HG03565 (cell line): ENCODE measurements around the gene LRMDA.

Experiments used
- ATAC-seq: cut with Tn5 transposase; IDR thresholded peaks from one replicate; pipeline ENCODE4 v1.9.1; 2021; ENCODE audit warnings: mild to moderate bottlenecking, moderate library complexity; ENCODE audit not compliant: unreplicated experiment

The LRMDA gene

DNA sequence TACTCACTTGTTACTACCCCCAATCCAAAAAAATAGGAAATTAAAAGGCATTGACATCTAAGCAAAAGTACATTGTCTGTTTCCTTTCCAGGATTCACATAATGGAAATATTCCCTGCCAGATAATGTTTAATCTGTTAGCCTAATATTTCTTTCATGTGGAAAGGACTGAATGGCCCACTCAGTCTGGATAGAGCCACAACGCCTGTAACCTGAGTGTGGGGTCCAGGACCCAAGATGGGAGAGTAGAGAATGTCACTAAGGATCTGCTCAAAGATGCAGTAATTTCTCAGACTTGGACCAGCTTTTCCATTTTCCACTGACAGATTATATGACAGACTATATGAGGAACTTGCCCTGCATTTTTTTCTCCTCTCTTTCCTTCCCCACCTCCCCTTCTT, 1117.3 kb downstream of the LRMDA start:
- ATAC-seq: no peak

DNA sequence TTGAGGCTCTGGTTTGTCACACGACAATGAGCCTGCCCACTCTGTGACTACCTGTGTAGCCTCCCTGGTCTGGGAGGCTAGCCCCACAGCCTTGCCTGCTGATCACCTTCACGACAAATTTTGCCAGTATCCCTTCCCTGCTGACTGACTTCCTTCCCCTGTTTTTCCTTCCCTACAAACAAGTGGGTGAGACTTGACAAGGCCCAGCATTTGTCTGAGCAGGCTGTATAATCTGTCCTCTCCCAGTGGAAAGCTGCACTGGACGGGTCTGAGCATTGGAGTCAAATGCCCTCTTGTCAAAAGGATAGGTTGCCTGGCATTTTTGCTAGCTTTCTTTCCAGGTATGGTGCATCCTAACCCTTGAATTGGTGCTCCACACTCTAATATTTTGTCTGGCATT, 1117.7 kb downstream of the LRMDA start:
- ATAC-seq: no peak

DNA sequence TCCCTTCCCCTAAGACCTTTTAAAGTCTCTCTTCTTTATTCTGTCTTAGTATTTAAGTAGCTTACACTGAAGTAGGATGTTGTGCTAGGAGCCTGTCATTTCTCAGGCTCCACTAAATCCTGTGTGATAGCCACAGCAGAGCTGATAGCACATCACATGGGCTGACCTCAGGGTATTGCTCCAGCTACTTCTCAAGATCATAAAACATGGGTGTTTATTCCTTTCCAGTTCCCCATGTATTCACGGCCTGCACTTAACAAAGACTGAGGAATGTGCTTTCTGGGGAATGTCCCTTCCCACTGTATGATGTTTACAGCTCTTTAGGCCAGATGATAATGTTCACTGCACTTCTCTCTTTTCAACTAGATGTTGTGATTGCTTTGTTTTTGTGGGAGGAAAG, 1119.4 kb downstream of the LRMDA start:
- ATAC-seq: no peak

DNA sequence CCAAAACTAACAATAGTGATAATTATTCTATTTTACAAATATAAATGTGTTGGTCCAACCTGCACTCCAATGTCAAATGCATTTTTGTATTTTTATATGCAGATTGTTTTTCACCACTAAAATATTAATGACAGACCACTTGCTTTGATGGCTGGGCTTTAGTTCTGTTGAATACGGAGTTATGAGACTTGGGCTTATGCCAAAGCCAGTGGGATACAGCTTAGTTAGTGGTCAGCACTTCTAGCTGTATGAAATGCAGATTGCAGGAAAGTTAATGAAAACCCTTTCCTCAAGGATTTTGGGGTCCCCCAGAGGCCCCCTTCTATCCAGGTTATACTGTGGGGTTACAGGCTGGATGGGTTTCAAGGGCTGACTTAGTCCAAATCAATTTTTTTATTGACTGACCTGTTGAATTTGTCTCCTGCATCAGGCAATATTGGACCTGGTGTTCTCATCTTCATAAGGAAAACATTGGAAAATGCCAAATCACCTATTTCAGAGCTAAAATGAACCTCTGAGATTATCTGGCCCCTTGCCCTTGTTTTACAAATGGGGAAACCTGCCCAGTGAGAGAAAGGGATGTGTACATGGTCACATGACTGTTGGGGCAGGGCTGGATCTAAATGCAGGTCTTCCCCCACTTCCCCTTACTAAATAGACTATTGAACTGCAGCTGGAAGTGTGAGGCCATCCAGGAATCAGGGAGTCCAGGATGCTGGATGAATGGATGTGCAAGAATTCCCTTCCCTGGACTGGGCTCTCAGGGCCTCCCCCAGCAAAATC, 1120.9 kb downstream of the LRMDA start:
- ATAC-seq: no peak

DNA sequence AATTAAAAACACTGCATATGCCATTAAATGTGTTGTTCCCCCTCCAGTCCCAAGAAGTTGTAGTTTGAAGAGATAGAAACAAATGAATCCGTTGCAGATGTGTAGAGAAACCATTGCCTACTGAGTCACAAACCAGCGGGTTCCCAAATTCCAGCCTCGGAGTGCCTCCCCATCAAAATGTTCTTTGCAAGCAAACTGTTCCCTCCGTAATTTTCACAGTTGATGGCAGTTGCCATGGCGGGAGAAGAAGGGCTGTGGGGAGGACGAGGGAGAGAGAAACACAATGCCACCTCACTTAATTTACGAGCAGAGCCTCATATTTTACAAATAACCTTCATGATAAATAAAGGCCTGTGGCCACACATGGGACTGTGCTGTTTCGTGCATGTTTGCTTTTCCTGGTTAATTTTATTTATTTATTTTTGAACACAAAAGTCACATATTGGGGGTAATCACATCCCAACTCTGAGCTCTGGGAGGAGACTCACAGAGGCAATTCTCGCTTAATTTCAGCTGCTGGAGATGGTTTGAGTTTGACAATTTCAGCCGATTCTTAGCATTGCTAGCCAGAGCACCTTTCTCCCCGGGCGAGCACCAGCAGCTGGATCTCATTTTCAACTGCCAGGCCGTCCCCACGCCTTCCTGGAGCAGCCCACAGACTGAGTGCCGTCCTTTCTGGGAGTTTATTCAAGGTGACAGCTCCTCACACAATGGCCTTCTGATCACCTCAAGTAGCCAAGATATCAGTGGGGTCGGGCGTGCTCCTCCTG, 1122.0 kb downstream of the LRMDA start:
- no peak for ATAC-seq

DNA sequence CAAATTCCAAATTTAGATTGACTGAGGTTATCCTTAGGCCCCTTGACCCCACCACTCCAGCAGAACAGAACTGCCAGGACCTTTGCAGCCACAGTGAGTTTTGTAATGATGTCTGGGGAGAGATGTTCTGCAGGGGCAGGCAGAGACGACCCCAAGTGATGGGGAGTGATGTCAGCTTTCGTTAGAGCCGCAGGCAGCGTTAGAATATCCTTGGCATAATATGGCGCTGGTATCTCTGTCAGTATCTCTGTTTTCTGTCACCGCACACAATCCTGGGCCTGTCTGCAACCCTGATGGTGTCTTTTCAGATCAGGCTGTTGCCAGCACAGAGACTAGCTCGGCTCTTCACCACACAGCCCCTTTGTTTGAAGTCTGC, 1122.6 kb downstream of the LRMDA start:
- ATAC-seq: no peak

DNA sequence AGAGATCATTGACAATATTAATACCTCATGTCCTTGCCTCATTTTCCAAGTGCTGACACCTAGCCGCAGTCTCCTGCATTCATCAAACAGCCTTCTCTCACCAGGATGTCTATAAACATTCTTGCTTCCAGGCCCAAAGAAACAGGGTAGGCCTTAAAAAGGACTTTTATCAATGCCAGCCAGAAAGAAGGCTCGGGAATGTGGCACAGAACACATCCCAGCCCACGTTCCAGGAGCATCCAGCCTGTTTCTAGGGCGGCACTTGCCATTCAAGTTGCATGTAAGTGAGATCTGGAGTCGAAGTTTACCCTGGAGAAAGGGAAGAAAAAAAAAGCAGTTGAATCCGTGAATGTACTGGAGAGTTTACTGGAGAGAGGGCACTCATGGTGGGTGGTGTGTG, 1123.1 kb downstream of the LRMDA start:
- no peak for ATAC-seq

DNA sequence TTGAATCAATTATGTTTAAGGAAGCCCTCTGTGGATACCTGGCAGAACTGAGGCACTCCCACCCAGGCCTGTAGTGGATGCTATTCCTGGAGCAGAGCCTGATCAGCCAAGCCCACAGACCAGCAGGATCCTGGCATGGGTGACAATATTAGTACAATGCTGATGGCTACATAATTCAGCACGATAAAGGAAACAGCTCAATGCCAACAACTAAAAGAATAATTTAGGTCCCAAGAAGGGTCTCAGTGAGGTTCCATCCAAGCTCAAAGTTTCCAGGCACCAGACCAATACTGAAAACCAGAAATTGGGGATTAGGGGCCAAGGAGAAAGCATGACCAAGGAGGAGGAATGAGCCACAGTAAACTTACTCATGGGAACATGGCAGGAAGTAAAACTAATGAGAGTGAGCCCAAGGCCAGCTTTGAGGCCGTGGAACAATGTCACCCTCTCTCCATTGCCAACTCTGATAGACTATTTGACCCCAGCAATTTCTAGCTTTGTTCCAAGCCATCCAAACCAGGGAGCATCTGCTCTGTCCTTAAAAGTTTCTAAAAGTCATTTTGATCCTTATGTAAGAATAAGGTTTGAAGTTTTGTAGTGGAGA, 1123.7 kb downstream of the LRMDA start:
- no peak for ATAC-seq

DNA sequence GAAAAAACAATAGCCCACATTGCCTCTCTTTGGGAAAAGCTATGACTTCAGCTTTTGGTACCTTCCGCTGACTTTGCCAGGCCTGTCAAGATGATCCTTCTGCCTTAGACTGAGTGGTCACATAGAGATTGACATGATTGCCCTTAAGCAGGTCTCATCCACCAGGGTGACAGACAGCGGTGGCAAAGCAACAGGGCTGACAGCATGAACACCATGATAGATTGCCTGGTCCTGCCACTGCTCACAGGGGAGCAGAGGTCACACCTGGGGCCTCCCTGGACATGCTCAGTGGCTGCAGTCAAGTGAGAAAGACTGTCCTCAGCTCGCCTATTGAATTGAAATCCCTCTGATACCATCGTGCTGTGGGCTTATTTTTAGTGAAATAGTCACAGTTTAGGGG, 1125.9 kb downstream of the LRMDA start:
- no peak for ATAC-seq

DNA sequence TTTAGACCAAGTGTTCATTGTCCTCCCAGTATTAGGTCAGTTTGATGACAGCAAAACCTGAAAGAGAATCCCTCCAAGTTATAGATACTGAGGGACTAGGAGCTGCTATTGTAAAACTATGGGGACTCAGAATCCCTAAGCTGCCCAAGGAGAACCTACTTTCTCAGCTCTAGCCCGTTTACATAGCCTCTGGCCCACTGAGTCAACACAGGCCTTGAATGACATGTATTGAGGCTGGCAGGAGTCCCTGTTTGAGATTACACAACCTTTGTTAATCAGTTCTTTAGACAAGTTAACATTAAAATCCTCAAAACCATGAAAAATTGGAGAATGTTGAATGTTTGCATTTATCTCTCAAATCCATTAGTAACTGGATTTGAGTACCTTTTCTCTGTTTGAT, 1127.2 kb downstream of the LRMDA start:
- no peak for ATAC-seq

DNA sequence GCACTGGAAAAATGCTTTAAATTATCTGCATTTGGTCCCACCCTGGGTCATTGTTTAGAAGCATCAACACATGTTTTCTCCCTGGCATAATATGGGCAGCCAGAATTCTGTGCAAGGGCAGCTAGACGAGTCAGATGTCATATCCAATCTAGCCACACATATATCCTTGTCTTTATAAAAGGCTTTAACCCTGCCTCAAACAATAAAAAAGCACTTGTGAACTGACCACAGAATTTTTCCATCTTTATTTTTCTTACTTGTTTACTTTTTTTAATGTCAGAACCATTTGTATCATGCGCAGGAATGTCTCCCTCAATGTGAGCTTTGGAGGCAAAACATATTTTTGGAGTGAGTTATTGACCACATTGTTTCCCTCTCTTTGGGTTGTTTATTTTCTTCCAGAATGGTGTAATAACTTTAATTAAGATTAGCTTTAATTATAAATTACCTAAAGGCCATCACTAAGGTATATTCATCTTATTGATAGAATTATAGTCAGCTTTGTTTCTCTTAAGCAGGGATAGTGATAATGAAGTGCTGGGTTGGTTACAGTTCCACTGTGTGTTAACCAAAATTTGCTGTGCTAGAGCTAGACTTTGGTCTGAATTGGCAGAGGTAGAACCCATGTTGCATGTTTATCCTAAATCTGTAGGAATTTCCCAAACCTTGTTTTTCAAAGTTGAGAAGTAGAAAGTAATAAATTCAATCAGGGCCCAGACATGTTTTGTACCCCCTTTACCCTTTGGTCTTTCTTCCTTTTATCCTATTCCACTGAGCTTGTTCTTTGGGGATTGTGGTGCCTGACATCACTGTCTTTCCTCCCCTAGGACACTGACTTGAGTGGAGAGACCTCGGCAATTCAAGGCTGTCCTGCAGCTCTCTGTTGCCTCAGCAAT, 1127.8 kb downstream of the LRMDA start:
- ATAC-seq: no peak

DNA sequence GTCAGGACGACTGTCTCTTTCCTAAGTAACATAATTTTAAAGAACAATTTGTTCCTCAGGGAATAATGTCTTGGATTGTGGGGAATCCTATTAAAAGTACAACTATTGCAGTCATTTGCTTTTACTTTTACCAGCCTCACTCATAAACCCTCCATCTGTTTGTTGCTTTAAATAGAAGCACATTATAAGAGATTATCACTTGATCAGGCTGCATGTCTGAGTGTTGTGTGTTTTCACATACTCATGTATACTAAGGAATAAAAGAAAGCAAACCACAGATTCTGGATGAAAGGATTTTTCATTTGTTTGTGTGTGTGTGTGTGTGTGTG, 1128.4 kb downstream of the LRMDA start:
- no peak for ATAC-seq

DNA sequence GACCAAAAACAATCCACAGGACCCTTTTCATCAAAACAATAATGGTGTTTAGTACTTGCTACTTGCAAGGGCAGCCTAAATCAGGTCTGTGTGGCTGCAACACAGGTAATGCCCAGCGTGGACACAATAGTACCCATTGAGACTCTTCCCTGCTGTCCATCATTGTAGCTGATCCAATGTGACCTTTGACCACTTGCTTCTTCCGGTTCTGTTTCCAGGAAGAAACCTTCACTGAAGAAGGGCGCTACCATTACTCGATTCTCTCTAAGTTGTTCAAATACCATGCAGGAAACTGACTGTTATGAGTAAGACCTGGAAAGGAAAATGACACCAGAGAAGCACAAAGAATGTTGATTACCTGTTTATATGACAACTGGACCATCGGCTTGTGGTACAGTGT, 1128.9 kb downstream of the LRMDA start:
- ATAC-seq: no peak

DNA sequence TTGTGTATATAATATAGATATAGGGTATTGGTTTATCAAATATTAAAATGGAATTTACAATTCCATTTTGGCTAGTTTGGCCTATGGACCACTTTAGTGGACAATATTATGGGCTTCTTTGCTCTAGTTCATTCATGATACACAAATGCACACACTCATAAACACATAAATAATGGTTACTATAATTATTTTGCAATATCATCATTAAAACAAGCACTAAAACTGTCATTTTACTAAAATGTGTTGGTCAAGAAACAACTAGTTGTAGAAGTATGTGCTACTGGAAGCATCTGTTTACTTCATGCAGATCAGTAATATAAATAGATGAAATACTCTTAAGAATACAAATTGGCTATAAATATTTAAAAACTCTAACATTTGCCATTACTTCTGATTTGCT, 1131.9 kb downstream of the LRMDA start:
- ATAC-seq: no peak

DNA sequence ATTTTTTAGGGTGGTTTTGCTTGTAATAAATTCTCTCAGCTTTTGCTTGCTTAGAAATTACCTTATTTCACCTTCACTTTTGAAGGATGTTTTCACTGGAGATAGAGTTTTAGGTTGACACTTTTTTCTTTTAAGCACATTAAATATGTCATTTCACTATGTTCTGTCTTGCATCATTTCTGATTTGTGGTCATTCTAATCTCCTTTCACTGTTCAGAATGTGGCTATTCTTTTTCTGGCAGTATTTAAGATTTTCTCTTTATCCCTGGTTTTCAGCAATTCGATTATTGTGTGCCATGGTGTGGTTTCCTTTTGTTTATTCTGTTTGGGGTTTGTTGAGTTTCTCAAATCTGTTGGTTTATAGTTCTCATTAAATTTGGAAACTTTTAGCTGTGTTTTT, 1140.6 kb downstream of the LRMDA start:
- ATAC-seq: no peak

DNA sequence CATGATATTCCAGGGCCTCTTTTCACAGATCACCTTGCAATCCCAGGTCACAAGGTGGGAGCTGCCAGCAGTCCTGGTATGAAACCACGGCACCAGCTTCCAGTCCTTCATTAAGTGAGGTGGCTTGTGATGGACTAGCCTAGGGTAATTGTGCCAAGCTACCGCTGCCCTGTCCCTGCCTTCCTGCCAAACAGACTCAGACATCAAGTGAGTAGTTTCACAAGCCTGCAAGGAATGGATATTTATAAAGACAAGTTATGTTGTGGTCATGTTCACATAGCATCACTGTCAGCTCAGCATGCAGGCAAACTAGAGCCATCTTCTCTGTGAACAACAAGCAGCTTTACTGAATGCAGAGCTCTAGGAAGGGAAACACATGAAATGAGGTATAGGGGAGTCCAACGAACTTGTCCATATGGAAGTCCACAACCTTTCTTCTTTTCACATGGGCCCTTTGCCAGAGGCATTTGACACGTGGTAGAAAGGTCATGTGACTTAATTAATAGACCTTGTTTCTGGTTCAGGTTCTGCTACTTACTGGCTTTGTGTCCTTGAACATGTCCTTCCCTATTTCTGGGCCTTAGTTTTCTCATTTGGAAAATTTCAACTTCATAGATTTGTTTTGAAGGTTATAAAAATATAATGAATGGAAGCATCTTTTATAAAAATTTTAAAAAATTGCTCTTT, 1145.0 kb downstream of the LRMDA start:
- ATAC-seq: no peak

DNA sequence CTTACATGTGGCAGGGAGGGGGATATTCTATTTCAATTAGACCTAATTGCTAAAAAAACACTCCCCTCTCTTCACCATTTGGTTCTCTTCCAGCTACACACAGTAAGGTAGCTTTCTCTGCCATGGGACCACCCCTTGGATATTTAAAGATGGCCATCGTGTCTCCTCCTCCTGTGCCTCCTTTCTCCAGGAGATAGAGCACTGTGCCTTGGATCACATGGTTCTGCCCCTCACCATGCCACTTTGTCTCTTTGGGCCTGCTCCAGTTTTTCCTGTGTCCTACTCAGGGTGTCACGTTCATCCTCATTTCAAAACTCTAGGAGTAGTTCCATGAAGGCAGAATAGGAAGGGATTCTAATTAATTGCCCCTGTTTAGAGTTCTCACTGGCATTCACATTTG, 1146.0 kb downstream of the LRMDA start:
- ATAC-seq: no peak

DNA sequence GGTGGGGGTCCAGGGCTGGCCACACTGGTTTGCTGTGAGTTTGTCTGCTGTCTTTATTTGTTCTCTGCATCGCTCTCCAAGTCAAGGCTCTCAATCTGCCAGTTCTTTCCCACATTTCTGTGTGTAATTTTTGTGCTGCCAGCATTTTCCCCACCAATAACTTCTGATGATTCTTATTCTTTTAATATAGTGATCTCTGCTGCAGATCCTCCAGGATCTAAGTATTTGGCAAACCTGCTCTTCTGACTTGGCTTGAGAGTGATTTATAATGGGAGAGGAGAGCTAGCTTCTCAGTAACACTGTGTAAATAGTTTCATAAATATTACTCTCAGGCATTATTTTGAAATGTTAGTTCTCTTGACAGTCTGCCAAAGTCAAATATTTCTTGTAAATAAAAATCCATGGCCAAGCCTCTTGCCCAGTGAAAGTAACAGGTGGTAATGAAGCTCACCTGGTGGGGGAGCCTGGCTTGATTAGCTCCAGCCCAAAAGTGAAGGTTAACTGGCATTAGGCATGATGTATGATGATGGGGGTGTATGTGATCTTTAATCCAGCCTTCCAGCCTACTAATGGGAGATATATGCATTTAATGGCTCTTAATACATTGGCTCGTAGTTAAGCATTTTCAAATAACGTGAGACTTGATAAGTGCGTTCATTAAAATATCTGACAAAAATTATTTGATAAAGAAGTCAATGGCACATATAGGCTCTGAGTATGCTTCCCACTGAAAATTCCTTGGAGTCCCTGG, 1150.3 kb downstream of the LRMDA start:
- no peak for ATAC-seq

DNA sequence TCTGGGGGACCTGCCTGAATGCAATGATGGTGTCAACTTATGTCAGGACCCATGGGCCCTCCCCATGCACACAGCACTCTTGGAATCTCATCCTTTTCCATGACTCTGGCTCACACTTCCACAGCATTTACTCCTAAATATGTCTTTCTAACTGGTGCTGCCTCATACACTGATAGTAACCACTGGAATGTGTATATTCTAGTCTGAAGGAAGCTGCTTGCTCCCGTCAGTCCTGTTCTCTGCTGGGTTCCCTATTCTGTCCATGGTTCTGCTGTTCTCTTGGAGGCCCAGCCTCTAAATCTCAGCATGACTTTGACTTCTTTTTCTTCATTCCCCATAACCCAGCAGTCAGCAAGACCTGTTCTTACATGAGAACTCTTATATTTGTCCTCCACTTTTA, 1151.1 kb downstream of the LRMDA start:
- ATAC-seq: no peak

DNA sequence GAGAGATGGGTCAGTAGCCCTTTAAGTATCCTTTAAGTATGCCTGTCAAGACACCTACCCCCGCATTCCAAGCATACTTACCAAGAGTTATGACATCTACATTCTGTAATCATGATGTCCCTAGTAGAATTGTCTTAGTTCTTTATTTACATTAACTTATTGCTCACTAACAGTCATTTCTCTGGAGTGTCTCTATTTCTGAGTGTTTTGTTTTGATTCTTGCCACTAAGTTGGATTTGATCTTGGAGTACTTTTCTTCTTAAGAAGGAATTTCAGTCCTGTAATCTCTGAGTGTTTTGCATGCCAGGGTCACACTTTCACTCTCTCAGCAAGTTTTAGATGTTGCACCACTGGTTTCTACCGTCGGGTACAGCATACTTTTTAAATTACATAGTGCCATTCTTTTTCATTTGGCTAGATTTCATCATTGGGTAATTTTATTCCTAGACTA, 1152.3 kb downstream of the LRMDA start:
- ATAC-seq: no peak
